Measurements from ENCODE around the gene NWD2.

DNA sequence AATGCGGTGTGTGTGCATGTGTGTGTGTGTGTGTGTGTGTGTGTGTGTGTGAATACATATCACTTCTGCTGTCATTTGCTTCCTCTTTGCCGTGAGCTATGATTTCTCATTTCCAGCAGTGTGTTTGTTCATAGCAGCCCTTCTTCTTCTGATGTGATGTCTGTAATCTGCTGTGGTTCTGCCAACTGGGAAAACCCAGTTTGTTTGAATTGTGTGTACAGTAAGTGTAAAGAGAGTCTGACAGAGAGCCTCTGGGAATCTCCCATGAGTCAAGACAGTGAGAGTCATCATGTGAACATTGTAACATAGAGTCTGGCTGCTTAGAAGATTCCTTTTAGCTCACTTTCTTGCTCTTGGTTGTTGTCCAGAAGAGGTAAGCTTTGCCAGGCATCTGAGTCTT is 8.4 kb upstream of the NWD2 start:
- TF ChIP-seq, protein P1, sequence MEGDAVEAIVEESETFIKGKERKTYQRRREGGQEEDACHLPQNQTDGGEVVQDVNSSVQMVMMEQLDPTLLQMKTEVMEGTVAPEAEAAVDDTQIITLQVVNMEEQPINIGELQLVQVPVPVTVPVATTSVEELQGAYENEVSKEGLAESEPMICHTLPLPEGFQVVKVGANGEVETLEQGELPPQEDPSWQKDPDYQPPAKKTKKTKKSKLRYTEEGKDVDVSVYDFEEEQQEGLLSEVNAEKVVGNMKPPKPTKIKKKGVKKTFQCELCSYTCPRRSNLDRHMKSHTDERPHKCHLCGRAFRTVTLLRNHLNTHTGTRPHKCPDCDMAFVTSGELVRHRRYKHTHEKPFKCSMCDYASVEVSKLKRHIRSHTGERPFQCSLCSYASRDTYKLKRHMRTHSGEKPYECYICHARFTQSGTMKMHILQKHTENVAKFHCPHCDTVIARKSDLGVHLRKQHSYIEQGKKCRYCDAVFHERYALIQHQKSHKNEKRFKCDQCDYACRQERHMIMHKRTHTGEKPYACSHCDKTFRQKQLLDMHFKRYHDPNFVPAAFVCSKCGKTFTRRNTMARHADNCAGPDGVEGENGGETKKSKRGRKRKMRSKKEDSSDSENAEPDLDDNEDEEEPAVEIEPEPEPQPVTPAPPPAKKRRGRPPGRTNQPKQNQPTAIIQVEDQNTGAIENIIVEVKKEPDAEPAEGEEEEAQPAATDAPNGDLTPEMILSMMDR (IDR thresholded peaks at IDR 0.05): no peak
- TF ChIP-seq POLR2A (IDR thresholded peaks at IDR 0.05): no peak

Measured in gastroesophageal sphincter (tissue), 3 donors.